Activated naive CD8-positive, alpha-beta T cell treated with anti-CD3 and anti-CD28 coated beads, Interleukin-2, amount 10 ng/mL, durations not matched to agents 7 days and 5 days (primary cell): Measurements from ENCODE around the gene PDS5A. TPM values are rescaled to one million over a fixed set of nuclear protein-coding genes. Genes with fewer than 3 reads are reported as not detected.
"Not testable (repeated sequence)": the region's sequence is repeated elsewhere in the genome, so short reads cannot be mapped to it uniquely, and the experiment has no call there.

Experiments
- ATAC-seq: fragments of 150-1000 bp; cut with Tn5 transposase; one replicate; pipeline ENCODE4 v1.10.0; 2021; ENCODE audit warnings: low read depth, moderate library complexity
- POLR2A ChIA-PET: fragments of 350-600 bp; sonication (Branson Sonifier 250); formaldehyde crosslinking; loops from one replicate; lab custom pipeline; 2021; ENCODE audit warnings: antibody characterized with exemption; lab: Charles Lee
- DNase-seq: peaks from one replicate; pipeline ENCODE4 v3.0.0; 2021
- H3K27ac Mint-ChIP-seq: one replicate; pipeline ENCODE4 v1.8.0; 2022; ENCODE audit warnings: mild to moderate bottlenecking, mixed read lengths
- H3K27me3 Mint-ChIP-seq: one replicate; pipeline ENCODE4 v1.8.0; 2022; ENCODE audit warnings: mild to moderate bottlenecking, moderate library complexity, mixed read lengths
- H3K36me3 Mint-ChIP-seq: one replicate; pipeline ENCODE4 v1.8.0; 2021; ENCODE audit warnings: mild to moderate bottlenecking, mixed read lengths
- H3K4me1 Mint-ChIP-seq: one replicate; pipeline ENCODE4 v1.8.0; 2021; ENCODE audit warnings: mixed read lengths
- H3K4me3 Mint-ChIP-seq: one replicate; pipeline ENCODE4 v1.8.0; 2022; ENCODE audit warnings: mild to moderate bottlenecking, moderate library complexity, mixed read lengths
- H3K9me3 Mint-ChIP-seq: one replicate; pipeline ENCODE4 v1.8.0; 2021; ENCODE audit warnings: mixed read lengths
- total RNA-seq, 2 experiments: library from RNA; stranded (reverse); gene quantifications; one replicate each; pipeline ENCODE4 v1.2.3, GENCODE V29; 2021

Gene PDS5A
- total RNA-seq, 2 experiments from 2014 or later = 96.7 to 99.9 TPM

DNA sequence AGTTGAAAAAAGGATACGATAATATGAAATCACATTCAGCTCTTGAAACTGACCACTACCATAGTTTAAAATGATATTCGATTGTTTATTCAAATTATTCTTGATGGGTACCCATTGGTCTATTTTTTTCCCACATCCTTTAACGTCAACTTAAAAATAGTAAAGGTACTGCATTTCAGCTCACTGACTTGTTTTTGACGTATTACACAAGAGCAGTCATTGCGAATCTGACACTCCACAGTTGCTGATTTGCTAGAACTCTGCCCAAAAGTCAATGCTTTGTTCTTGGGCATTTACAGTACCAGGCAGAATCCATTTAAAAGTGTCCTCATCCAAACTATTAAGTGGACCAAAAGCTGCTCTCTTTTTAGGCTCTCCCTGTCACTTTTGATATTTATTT is 1.2 kb upstream of the PDS5A start:
- POLR2A ChIA-PET = interaction anchor here (1.1 to 2.1 kb wide), 3 partner anchors 68 to 79 kb away, joined by 3 to 14 read pairs (median 7); partner anchors contain the start of gene N4BP2
- no peak for DNase-seq
- H3K27me3 Mint-ChIP-seq = no peaks in the 10 kb centered on the region
- ATAC-seq = no peak
- peaks cover 15% of the 10 kb centered on the region for H3K36me3 Mint-ChIP-seq
- H3K4me3 Mint-ChIP-seq = peak overlapping the region; percentile 13
- H3K4me1 Mint-ChIP-seq = peaks cover 20% of the 10 kb centered on the region
- no peaks in the 10 kb centered on the region for H3K9me3 Mint-ChIP-seq
- no peak overlapping the region for H3K27ac Mint-ChIP-seq

DNA sequence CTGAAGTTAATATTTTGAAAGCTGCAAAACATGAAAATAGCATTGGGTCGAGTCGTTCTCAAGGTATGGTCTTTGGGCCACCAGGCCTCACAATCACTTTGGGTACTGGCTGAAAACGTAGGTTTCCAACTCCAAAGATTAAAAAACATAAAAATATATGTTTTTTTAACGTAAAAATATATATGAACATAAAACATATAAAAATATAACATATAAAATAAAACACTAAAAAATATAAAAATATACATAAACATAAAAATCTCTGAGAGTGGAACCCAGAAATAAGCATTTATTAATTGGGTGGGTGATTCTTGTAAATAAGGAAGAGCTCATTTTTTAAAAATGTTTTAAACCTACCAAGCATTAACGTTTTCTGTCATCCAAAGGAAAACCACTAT is 666 bp upstream of the PDS5A start:
- Mint-ChIP-seq H3K27ac (peak overlapping the region; percentile 97), H3K27me3 (no peaks in the 10 kb centered on the region), H3K4me1 (peaks cover 24% of the 10 kb centered on the region), H3K9me3 (no peaks in the 10 kb centered on the region), H3K36me3 (peaks cover 18% of the 10 kb centered on the region), H3K4me3 (peak overlapping the region; percentile 92)
- no peak for ATAC-seq
- no peak for DNase-seq
- POLR2A ChIA-PET = interaction anchor here (0.7 to 2.1 kb wide), 5 partner anchors 68 to 281 kb away, joined by 3 to 14 read pairs (median 3); partner anchors contain the start of gene N4BP2

DNA sequence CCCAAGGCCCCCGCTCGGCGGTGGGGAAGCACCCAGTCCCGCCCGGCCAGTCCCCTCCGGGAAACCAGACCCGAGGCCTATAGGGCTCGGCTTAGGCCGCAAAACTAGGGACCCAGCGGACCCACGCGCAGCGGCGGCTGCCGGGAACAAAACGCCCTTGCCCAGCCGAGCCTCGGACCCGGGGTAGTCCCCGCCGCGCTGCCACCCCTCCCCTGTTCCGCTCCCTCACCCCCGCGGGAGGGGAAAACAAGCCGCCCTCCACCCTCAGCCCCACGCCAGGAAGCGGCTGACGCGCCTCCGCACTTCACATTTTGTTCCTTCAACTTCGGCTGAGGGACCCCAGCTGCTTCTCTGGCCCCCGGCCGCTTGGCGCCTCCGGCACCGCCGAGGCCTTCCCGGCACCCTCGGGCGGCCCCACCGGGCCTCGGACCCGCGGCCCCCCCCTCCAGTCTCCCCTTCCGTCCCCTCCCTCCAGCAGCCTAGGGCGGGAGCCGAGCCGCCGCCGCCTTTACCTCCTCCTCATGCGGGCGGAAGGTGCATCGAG is 694 bp downstream of the PDS5A start:
- no peak for DNase-seq
- POLR2A ChIA-PET = interaction anchor here (0.6 to 1.0 kb wide), 2 partner anchors 279 to 624 kb away, joined by 3 to 5 read pairs; partner anchors contain the start of gene UBE2K
- peaks cover 24% of the 10 kb centered on the region for H3K36me3 Mint-ChIP-seq
- peak overlapping the region; percentile 99 for H3K4me3 Mint-ChIP-seq
- no peaks in the 10 kb centered on the region for H3K27me3 Mint-ChIP-seq
- no peaks in the 10 kb centered on the region for H3K9me3 Mint-ChIP-seq
- H3K27ac Mint-ChIP-seq = peak overlapping the region; percentile 90
- peaks cover 29% of the 10 kb centered on the region for H3K4me1 Mint-ChIP-seq
- ATAC-seq = peak; percentile 25

DNA sequence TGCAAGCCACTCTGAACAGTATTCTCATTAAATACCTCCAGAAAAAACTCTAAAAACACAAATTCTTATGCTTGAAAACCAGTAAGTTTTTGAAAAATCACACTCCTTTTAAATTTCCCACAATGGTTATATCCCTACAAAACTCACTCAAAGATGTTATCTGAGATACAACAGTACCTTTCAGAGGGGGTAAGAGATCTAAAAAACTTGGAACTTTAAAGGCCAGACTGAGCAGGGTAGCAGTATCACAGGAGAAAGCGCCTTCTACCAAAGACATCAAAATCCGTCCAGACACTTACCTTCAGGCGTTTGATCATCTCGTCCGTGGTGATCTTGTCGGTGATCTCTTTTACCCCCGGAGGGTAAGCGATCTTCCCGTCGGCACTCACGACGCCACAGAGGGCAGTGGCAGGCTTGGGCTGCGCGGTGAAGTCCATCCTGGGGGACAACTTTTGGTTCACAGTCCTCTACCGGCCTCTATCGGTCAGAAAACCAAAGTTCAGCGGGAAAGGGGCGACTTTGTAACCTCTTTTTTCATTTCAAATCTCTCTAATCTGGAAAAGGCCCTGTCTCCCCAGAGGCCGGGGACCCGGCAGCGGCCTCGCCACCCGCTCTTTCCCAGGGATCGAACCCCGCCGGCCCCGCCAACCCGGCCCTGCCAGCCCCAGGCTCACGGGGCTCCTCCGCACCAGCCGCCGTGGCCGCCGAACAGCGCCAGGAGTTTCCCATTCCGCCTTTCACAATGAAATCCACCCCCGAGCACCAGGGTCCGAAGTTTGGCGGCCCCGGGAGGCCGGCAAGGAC is 1.4 kb downstream of the PDS5A start:
- ATAC-seq = peak; percentile 6
- peak; percentile 75 for DNase-seq
- POLR2A ChIA-PET = interaction anchor here (0.6 to 2.3 kb wide), 4 partner anchors 279 to 623 kb away, joined by 3 to 14 read pairs (median 4); partner anchors contain the start of genes LIAS, RPL9 and UBE2K
- Mint-ChIP-seq H3K36me3 (peaks cover 24% of the 10 kb centered on the region), H3K4me1 (peaks cover 30% of the 10 kb centered on the region), H3K9me3 (no peaks in the 10 kb centered on the region), H3K27ac (peak overlapping the region; percentile 90), H3K27me3 (no peaks in the 10 kb centered on the region), H3K4me3 (peak overlapping the region; percentile 99)

DNA sequence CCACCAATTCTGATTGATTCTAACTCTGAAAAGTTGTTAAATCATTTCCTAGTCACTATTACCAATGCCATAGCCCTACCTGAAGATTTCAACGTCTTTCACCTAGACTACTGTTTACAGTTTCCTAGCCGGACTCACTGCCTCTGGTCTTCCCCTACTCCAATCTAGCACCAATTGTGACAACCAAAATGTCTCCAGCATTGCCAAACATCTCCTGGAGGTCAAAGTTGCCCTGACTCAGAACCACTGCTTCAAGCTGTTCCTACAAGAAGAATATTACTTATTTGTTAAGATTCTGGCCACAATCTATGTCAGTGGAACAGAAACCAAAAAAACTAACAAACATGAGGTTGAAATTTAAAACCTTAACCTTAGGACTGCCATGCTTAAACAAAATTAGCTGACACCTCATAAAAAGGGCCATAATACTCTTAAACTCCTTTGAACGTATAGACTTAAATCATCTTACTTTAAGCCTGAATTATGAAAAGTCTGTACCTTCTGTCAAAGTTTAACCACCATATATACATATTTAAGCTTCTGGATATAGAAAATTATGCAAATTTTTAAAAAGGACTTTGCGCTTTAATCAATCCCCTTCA is 2.1 kb downstream of the PDS5A start:
- peaks cover 37% of the 10 kb centered on the region for H3K4me1 Mint-ChIP-seq
- H3K36me3 Mint-ChIP-seq = peaks cover 28% of the 10 kb centered on the region
- no peaks in the 10 kb centered on the region for H3K27me3 Mint-ChIP-seq
- H3K9me3 Mint-ChIP-seq = no peaks in the 10 kb centered on the region
- H3K4me3 Mint-ChIP-seq = peak overlapping the region; percentile 99
- ATAC-seq (no peak), DNase-seq (no peak)
- H3K27ac Mint-ChIP-seq = peak overlapping the region; percentile 90
- POLR2A ChIA-PET = interaction anchor here (0.8 to 2.3 kb wide), 3 partner anchors 80 to 517 kb away, joined by 3 to 14 read pairs (median 3); partner anchors contain the start of genes LIAS, RPL9 and UBE2K

DNA sequence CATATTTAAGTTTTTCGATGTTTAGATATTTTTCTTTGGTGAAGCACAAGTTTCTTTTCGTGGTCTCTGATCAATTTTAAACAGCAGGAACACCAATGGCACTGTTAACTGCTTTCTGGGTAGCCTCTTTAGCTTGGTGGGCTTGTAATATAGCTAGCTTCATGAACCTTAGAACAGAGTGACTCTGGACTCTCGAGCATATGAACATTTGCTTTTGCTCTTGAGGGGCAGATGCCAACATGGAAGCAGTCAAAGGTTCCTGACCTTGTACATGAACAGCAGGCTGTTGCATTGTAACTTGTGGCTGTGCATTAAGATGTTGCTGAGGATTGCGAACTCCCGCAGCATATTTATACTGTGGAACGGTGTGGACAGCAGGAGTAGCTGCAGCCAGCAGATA is 4.7 kb downstream of the PDS5A start:
- not testable (repeated sequence) for H3K27me3 Mint-ChIP-seq, H3K9me3 Mint-ChIP-seq, DNase-seq, ATAC-seq
- Mint-ChIP-seq H3K4me1 (peaks cover 42% of the 10 kb centered on the region), H3K27ac (peak overlapping the region; percentile 50), H3K36me3 (peaks cover 37% of the 10 kb centered on the region), H3K4me3 (peak overlapping the region; percentile 58)
- POLR2A ChIA-PET = interaction anchor here (0.6 kb wide), 1 partner anchor 344 kb away, joined by 5 read pairs; no protein-coding TSS in a partner anchor

DNA sequence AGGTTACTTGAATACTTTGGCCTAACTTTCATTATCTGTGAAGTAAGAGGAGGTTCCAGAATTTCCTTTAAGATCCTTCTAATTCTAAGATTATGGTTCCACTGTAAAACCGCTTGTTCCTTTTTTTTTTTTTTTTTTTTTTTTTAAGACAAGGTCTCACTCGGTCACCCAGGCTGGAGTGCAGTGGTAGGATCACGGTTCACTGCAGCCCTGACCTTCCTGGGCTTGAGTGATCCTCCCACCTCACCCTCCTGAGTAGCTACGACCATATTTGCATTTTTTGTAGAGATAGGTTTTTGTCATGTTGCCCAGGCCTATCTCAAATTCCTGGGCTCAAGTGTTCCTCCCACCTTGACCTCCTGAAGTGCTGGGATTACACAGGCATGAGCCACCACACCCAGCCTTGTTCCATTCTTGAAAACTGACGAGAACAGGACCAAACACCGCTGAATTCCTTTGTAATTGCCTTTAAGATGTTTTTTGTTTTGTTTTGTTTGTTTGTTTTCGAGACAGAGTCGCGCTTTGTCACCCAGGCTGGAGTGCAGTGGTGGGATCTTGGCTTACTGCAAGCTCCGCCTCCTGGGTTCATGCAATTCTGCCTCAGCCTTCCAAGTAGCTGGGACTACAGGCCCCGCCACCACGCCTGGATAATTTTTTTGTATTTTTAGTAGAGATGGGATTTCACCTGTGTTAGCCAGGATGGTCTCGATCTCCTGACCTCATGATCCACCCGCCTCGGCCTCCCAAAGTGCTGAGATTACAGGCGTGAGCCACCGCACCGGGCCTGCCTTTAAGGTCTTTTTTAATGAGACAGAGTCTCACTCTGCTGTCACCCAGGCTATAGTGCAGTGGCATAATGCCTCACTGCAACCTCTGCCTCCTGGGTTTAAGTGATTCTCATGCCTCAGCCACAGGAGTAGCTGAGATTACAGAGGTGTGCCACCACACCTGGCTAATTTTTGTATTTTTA is 6.8 kb downstream of the PDS5A start:
- POLR2A ChIA-PET = no interaction called here
- no peak overlapping the region for H3K4me3 Mint-ChIP-seq
- peak overlapping the region; percentile 68 for H3K27ac Mint-ChIP-seq
- H3K4me1 Mint-ChIP-seq = peaks cover 42% of the 10 kb centered on the region
- no peaks in the 10 kb centered on the region for H3K9me3 Mint-ChIP-seq
- DNase-seq (no peak), ATAC-seq (no peak)
- H3K27me3 Mint-ChIP-seq = no peaks in the 10 kb centered on the region
- peaks cover 34% of the 10 kb centered on the region for H3K36me3 Mint-ChIP-seq

DNA sequence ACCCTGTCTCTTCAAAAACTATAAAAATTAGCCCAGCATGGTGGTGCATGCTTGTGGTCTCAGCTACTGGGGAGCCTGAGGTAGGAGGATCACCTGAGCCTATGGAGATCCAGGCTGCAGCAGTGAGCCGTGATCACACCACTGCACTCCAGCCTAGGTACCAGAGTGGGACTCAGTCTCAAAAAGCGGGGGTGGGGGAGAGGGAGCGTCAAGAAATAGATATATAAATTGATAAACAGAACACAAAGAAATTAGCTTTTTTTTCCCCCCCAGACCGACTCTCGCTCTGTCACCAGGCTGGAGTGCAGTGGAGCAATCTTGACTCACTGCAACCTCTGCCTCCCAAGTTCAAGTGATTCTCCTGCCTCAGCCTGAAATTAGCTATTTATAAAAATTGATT is 14.1 kb downstream of the PDS5A start:
- no peak overlapping the region for H3K4me3 Mint-ChIP-seq
- peaks cover 29% of the 10 kb centered on the region for H3K36me3 Mint-ChIP-seq
- DNase-seq = no peak
- POLR2A ChIA-PET = interaction anchor here (0.5 kb wide), 1 partner anchor 79 kb away, joined by 5 read pairs; no protein-coding TSS in a partner anchor
- no peak overlapping the region for H3K27ac Mint-ChIP-seq
- no peaks in the 10 kb centered on the region for H3K27me3 Mint-ChIP-seq
- peaks cover 20% of the 10 kb centered on the region for H3K4me1 Mint-ChIP-seq
- H3K9me3 Mint-ChIP-seq = no peaks in the 10 kb centered on the region
- ATAC-seq = no peak

DNA sequence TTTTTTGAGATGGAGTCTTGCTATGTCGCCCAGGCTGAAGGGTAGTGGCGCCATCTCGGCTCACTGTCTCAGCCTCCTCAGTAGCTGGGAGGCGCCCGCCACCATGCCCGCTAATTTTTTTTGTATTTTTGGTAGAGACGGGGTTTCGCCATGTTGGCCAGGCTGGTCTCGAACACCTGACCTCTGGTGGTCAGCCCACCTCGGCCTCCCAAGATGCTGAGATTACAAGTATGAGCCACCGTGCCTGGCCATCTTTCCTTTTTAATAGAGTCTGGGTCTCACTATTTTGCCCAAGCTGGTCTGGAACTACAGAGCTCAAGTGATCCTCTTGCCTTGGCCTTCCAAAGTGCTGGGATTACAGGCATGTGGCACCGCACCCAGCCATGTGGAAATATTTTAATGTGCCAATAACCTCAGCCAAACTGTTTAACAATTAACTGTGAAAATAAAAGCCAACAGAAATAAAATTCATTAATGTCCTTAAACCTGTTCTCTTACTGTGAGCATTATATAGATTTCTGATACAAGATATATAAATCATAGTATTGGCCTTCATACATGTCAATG is 16.3 kb downstream of the PDS5A start:
- DNase-seq (no peak), ATAC-seq (no peak)
- POLR2A ChIA-PET = no interaction called here
- Mint-ChIP-seq H3K4me3 (no peak overlapping the region), H3K27me3 (no peaks in the 10 kb centered on the region), H3K27ac (no peak overlapping the region), H3K4me1 (peaks cover 18% of the 10 kb centered on the region), H3K9me3 (no peaks in the 10 kb centered on the region), H3K36me3 (peaks cover 30% of the 10 kb centered on the region)

DNA sequence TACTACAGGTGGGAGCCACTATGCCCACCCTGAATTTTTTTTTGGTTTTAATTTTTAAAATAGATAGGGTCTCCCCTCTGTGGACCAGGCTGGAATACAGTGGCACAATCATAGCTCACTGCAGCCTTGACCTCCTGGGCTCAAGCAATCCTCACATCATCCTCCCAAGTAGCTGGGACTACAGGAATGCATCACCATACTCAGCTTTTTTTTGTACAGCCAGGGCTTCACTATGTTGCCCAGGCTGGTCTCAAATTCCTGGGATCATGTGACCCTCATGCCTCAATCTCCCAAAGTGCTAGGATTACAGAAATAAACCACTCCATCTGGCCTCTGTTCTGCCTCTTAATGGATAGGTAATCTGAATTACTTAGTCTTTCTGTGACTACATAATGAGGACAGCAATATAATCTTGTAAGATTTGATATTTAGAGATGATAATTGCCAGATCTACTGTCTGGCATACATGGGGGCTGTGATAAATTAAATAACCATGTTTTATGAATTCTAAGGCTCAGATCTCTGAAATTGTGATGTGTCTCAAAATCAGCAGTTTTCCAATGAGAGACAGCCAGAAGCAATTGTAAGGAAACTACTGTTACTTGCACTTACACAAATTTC is 26.7 kb downstream of the PDS5A start:
- DNase-seq (no peak), ATAC-seq (no peak)
- POLR2A ChIA-PET = no interaction called here
- H3K4me3 Mint-ChIP-seq = no peak overlapping the region
- H3K9me3 Mint-ChIP-seq = no peaks in the 10 kb centered on the region
- peaks cover 14% of the 10 kb centered on the region for H3K36me3 Mint-ChIP-seq
- H3K4me1 Mint-ChIP-seq = peaks cover 15% of the 10 kb centered on the region
- H3K27me3 Mint-ChIP-seq = no peaks in the 10 kb centered on the region
- no peak overlapping the region for H3K27ac Mint-ChIP-seq

DNA sequence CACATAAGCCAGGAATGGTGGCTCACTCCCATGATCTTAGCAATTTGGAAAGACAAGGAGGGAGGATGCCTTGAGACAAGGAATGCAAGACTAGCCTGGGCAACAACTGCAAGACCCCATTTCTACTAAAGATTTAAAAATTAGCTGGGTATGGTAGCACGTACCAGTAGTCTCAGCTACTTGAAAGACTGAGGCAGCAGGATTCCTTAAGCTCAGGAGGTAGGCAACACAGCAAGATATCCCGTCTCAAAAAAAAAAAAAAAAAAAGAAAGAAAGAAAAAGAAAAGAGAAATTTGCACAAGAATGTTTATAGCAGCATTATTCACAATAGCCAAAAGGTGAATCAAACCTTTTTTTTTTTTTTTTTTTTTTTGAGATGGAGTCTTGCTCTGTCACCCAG is 29.7 kb downstream of the PDS5A start:
- POLR2A ChIA-PET = interaction anchor here (0.7 kb wide), 1 partner anchor 429 kb away, joined by 3 read pairs; no protein-coding TSS in a partner anchor
- ATAC-seq = no peak

DNA sequence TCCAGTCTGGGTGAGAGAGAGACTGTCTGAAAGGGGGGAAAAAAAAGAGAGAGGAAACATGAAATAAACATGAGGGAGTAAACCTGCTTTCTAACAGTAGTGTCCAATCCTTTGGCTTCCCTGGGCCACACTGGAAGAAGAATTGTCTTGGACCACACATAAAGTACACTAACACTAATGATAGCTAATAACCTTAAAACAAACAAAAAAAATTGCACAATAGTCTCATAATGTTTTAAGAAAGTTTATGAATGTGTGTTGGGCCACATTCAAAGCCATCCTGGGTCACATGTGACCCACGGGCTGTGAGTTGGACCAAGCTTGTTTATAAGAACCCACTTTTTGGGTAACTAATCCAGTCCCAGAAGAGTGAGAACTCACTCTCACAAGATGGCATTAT is 30.3 kb downstream of the PDS5A start:
- ATAC-seq = no peak
- H3K9me3 Mint-ChIP-seq = no peaks in the 10 kb centered on the region
- no peak for DNase-seq
- no peak overlapping the region for H3K27ac Mint-ChIP-seq
- peaks cover 14% of the 10 kb centered on the region for H3K4me1 Mint-ChIP-seq
- POLR2A ChIA-PET = interaction anchor here (0.7 kb wide), 1 partner anchor 429 kb away, joined by 3 read pairs; no protein-coding TSS in a partner anchor
- H3K27me3 Mint-ChIP-seq = no peaks in the 10 kb centered on the region
- H3K4me3 Mint-ChIP-seq = no peak overlapping the region
- peaks cover 14% of the 10 kb centered on the region for H3K36me3 Mint-ChIP-seq

More for the DNA sequence above, 29.7 kb downstream of the PDS5A start:
- no peak overlapping the region for H3K4me3 Mint-ChIP-seq
- DNase-seq = no peak
- H3K27me3 Mint-ChIP-seq = no peaks in the 10 kb centered on the region
- no peak overlapping the region for H3K27ac Mint-ChIP-seq
- peaks cover 13% of the 10 kb centered on the region for H3K4me1 Mint-ChIP-seq
- no peaks in the 10 kb centered on the region for H3K9me3 Mint-ChIP-seq
- peaks cover 12% of the 10 kb centered on the region for H3K36me3 Mint-ChIP-seq
